Dermis blood vessel endothelial cell (primary cell): ENCODE results near the gene TMEM8B. TPM values are rescaled to one million over a fixed set of nuclear protein-coding genes. Genes with fewer than 3 reads are reported as not detected.
A peak's percentile ranks its signal among the peaks of the same experiment; 100 is the strongest.

Experiments
- DNase-seq: peaks from one replicate; pipeline ENCODE4 v3.0.0; 2010
- total RNA-seq: library from RNA; depleted of rRNA; stranded (reverse); fragments of >200 nt; gene quantifications from 2 replicates; pipeline ENCODE4 v1.2.3, GENCODE V29; 2014

Gene TMEM8B
- under 0.01 and 0.23 TPM in 2 replicates for total RNA-seq

- DNase-seq: peak; percentile 94
Observed at GRCh38 chr9:35829084-35829763, at the start of gene TMEM8B. TSS of gene TMEM8B (plus strand) at chr9:35829228. CDS start at chr9:35829448, 220 bp downstream.

GRCh38 chr9:35781066-35781465 lies 48.0 kb upstream of the TMEM8B start:
- DNase-seq: no peak

GRCh38 chr9:35783418-35783817 lies 45.6 kb upstream of the TMEM8B start:
- DNase-seq: no peak

GRCh38 chr9:35789541-35789940 lies 39.5 kb upstream of the TMEM8B start:
- no peak for DNase-seq

- no peak for DNase-seq
Observed at GRCh38 chr9:35790025-35790384, 39.0 kb upstream of the TMEM8B start.

- DNase-seq: peak; percentile 92
Observed at GRCh38 chr9:35790385-35791296, 38.4 kb upstream of the TMEM8B start.

- DNase-seq: peak; percentile 42
Observed at GRCh38 chr9:35791297-35791921, 37.6 kb upstream of the TMEM8B start, which contains the start of gene NPR2. TSS of gene NPR2 (plus strand) at chr9:35791591. CDS start at chr9:35792409, 818 bp downstream.

- DNase-seq: no peak
Observed at GRCh38 chr9:35792024-35792813, 36.8 kb upstream of the TMEM8B start.

GRCh38 chr9:35792826-35793225 lies 36.2 kb upstream of the TMEM8B start:
- DNase-seq: no peak

GRCh38 chr9:35793461-35793860 lies 35.6 kb upstream of the TMEM8B start:
- no peak for DNase-seq

- DNase-seq: no peak
Observed at GRCh38 chr9:35795695-35796094, 33.3 kb upstream of the TMEM8B start.

- peak; percentile 33 for DNase-seq
Observed at GRCh38 chr9:35797311-35798109, 31.5 kb upstream of the TMEM8B start.

- peak; percentile 83 for DNase-seq
Observed at GRCh38 chr9:35798658-35799374, 30.2 kb upstream of the TMEM8B start.

GRCh38 chr9:35800530-35800929 lies 28.5 kb upstream of the TMEM8B start:
- no peak for DNase-seq

- no peak for DNase-seq
Observed at GRCh38 chr9:35801328-35802128, 27.5 kb upstream of the TMEM8B start.

GRCh38 chr9:35806101-35806500 lies 22.9 kb upstream of the TMEM8B start:
- DNase-seq: no peak

GRCh38 chr9:35808433-35808832 lies 20.6 kb upstream of the TMEM8B start:
- no peak for DNase-seq

GRCh38 chr9:35810122-35810521 lies 18.9 kb upstream of the TMEM8B start:
- DNase-seq: no peak

GRCh38 chr9:35811381-35812024 lies 17.5 kb upstream of the TMEM8B start:
- DNase-seq: peak; percentile 61
